Mesothelial cell of epicardium (in vitro differentiated cells): ENCODE results near the gene TAS2R38. TPM values are rescaled to one million over a fixed set of nuclear protein-coding genes. Genes with fewer than 3 reads are reported as not detected.

Source experiments
- DNase-seq, 2 experiments: peaks; one replicate each; pipeline ENCODE4 v3.0.0; 2021; ENCODE audit warnings: low spot score in 2 of 2; ENCODE audit not compliant: unreplicated experiment in 2 of 2
- H3K27ac Mint-ChIP-seq: 2 replicates; pipeline ENCODE4 v1.8.0; 2021; ENCODE audit warnings: mixed read lengths
- H3K27me3 Mint-ChIP-seq: 2 replicates; pipeline ENCODE4 v1.8.0; 2021; ENCODE audit warnings: low read depth, mixed read lengths
- H3K36me3 Mint-ChIP-seq: 2 replicates; pipeline ENCODE4 v1.8.0; 2021; ENCODE audit warnings: mixed read lengths
- H3K4me1 Mint-ChIP-seq: 2 replicates; pipeline ENCODE4 v1.8.0; 2021; ENCODE audit warnings: mixed read lengths
- H3K4me3 Mint-ChIP-seq: 2 replicates; pipeline ENCODE4 v1.8.0; 2021; ENCODE audit warnings: mild to moderate bottlenecking, moderate library complexity, mixed read lengths
- H3K9me3 Mint-ChIP-seq: 2 replicates; pipeline ENCODE4 v1.8.0; 2021; ENCODE audit warnings: mixed read lengths
- total RNA-seq: library from RNA; stranded (reverse); gene quantifications from 3 replicates; pipeline ENCODE4 v1.2.1, GENCODE V29; 2021
- TF ChIP-seq, protein P1 (sequence below): fragments of 200-600 bp; sonication (generic); IDR thresholded peaks from one replicate; pipeline ENCODE4 v1.5.0; 2021; ENCODE audit warnings: antibody characterized with exemption; ENCODE audit not compliant: unreplicated experiment

TAS2R38 gene
- total RNA-seq, 1 donor from 2014 or later, result not detected

DNA sequence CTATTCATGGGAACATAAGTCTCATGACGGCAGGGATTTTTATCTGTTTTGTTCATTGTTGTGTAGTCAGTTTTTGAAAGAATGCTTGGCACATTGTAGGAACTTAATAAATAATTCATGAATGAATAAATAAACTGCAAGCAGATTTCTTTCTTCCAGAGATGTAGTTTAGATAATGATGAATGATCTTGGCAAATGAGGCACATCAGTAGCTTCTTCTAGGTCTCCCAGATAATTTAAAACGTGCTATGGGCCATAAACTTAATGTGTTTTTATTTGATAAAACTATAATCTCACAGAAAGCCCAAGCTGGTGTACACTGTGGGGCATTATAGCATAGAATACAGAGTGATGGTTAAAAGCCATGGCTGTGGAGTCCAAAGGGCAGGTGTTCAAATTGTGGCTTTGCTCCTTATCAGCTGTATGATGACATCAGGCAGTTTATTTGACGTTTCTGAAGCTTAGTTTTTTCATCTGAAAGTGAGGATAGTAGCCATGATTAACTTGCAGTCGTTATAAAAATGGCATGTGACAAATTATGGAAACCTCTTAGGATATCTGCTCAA lies 25.6 kb upstream of the TAS2R38 start:
- Mint-ChIP-seq H3K27me3 (peaks cover 8% of the 10 kb centered on the region), H3K4me3 (no peak overlapping the region), H3K36me3 (no peaks in the 10 kb centered on the region), H3K4me1 (no peaks in the 10 kb centered on the region), H3K9me3 (peaks cover 16% of the 10 kb centered on the region), H3K27ac (no peak overlapping the region)
- DNase-seq, result no peak
- TF ChIP-seq, protein P1, sequence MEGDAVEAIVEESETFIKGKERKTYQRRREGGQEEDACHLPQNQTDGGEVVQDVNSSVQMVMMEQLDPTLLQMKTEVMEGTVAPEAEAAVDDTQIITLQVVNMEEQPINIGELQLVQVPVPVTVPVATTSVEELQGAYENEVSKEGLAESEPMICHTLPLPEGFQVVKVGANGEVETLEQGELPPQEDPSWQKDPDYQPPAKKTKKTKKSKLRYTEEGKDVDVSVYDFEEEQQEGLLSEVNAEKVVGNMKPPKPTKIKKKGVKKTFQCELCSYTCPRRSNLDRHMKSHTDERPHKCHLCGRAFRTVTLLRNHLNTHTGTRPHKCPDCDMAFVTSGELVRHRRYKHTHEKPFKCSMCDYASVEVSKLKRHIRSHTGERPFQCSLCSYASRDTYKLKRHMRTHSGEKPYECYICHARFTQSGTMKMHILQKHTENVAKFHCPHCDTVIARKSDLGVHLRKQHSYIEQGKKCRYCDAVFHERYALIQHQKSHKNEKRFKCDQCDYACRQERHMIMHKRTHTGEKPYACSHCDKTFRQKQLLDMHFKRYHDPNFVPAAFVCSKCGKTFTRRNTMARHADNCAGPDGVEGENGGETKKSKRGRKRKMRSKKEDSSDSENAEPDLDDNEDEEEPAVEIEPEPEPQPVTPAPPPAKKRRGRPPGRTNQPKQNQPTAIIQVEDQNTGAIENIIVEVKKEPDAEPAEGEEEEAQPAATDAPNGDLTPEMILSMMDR, result no peak

- no peaks in the 10 kb centered on the region for H3K9me3 Mint-ChIP-seq
- H3K27me3 Mint-ChIP-seq, result no peaks in the 10 kb centered on the region
- no peak overlapping the region for H3K27ac Mint-ChIP-seq
- DNase-seq, result no peak
- TF ChIP-seq, protein P1, result no peak
- no peaks in the 10 kb centered on the region for H3K4me1 Mint-ChIP-seq
- H3K36me3 Mint-ChIP-seq, result no peaks in the 10 kb centered on the region
- H3K4me3 Mint-ChIP-seq, result no peak overlapping the region
Observed at GRCh38 chr7:141993354-141993753, 19.8 kb upstream of the TAS2R38 start.

- no peak for DNase-seq
- H3K9me3 Mint-ChIP-seq, result no peaks in the 10 kb centered on the region
- H3K36me3 Mint-ChIP-seq, result no peaks in the 10 kb centered on the region
- H3K27ac Mint-ChIP-seq, result no peak overlapping the region
- TF ChIP-seq, protein P1, result no peak
- no peaks in the 10 kb centered on the region for H3K4me1 Mint-ChIP-seq
- no peaks in the 10 kb centered on the region for H3K27me3 Mint-ChIP-seq
- no peak overlapping the region for H3K4me3 Mint-ChIP-seq
Observed at GRCh38 chr7:141992688-141993087, 19.1 kb upstream of the TAS2R38 start.

GRCh38 chr7:141992156-141992555 lies 18.6 kb upstream of the TAS2R38 start:
- Mint-ChIP-seq H3K27me3 (no peaks in the 10 kb centered on the region), H3K4me1 (no peaks in the 10 kb centered on the region), H3K9me3 (no peaks in the 10 kb centered on the region), H3K36me3 (no peaks in the 10 kb centered on the region), H3K4me3 (no peak overlapping the region), H3K27ac (no peak overlapping the region)
- DNase-seq, result no peak
- TF ChIP-seq, protein P1, result no peak

- no peaks in the 10 kb centered on the region for H3K36me3 Mint-ChIP-seq
- no peaks in the 10 kb centered on the region for H3K27me3 Mint-ChIP-seq
- TF ChIP-seq, protein P1, result no peak
- no peak overlapping the region for H3K4me3 Mint-ChIP-seq
- H3K27ac Mint-ChIP-seq, result no peak overlapping the region
- no peaks in the 10 kb centered on the region for H3K9me3 Mint-ChIP-seq
- no peaks in the 10 kb centered on the region for H3K4me1 Mint-ChIP-seq
- DNase-seq, result no peak
Observed at GRCh38 chr7:141991140-141991539, 17.6 kb upstream of the TAS2R38 start.
